ENCODE results near the gene ENOX1.

GRCh38 chr13:43383498-43384165 is 403.1 kb downstream of the ENOX1 start:
- TF ChIP-seq ZFP3 (CRISPR knock-in tag; IDR thresholded peaks at IDR 0.05) (no peak), ISL1 (CRISPR knock-in tag; IDR thresholded peaks at IDR 0.05) (no peak), ESRRG (CRISPR knock-in tag; IDR thresholded peaks at IDR 0.05) (no peak), TCF4 (CRISPR knock-in tag; IDR thresholded peaks at IDR 0.05; ENCODE audit: borderline replicate concordance) (no peak), CREB5 (CRISPR knock-in tag; IDR thresholded peaks at IDR 0.05; ENCODE audit: low read depth) (no peak), RARB (CRISPR knock-in tag; IDR thresholded peaks at IDR 0.05) (no peak), ZNF8 (CRISPR knock-in tag; IDR thresholded peaks at IDR 0.05) (no peak), ZFP30 (CRISPR knock-in tag; IDR thresholded peaks at IDR 0.05) (no peak), ZC3H10 (CRISPR knock-in tag; IDR thresholded peaks at IDR 0.05) (no peak)
